ENCODE measurements around the gene SLC35E1.

- TF ChIP-seq POLR2A (IDR thresholded peaks at IDR 0.05; ENCODE audit: low read depth, low read length) (no peak), POLR2AphosphoS5 (IDR thresholded peaks at IDR 0.05; ENCODE audit: low read depth, low read length) (no peak), TAF1 (IDR thresholded peaks at IDR 0.05; ENCODE audit: low read depth, low read length) (no peak), POU2F2 (IDR thresholded peaks at IDR 0.05; ENCODE audit: low read depth, low read length) (no peak), SPI1 (IDR thresholded peaks at IDR 0.05; ENCODE audit: low read depth, low read length) (no peak), PAX5 (IDR thresholded peaks at IDR 0.05; ENCODE audit: insufficient read depth, low read length, severe bottlenecking) (no peak)
Measured at GRCh38 chr19:16524991-16525734, 47.1 kb downstream of the SLC35E1 start.

Measured in GM12891 (cell line).